ENCODE results near the gene FUT7.

The FUT7 gene

DNA sequence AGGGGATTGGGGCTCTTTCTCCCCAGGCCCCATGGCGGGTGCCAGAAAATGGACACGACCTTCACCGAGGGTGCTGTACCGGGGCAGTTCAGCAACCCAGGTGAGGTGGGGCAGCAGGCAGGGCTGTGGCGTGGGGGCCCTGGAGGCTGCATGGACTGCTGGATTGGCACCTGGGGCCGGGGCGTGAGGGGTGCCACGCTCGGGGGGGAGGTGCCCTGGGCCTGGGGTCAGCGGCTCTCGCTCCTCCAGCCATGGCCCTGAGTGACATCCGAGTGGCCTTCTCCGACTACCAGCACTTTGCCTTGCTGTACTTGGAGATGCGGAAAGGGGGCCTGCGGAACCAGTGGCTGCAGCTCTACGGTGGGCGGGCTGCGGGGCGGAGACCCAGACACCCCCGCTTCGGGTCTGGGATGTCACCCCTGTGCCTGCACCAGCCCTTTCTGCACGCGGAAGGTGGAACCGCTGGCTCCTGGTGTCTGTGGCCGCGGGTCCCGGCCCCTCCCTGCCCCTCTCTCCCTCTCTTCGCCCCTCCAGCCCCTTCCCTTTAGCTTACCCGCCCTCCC is 47.3 kb downstream of the FUT7 start:
- Histone ChIP-seq H3K9me3 (no peaks in the 10 kb centered on the region), H3K4me1 (no peaks in the 10 kb centered on the region), H3K36me3 (replicated peaks) (no peaks in the 10 kb centered on the region), H3K4me3 (no peak overlapping the region), H3K27me3 (ENCODE audit: low read depth) (no peaks in the 10 kb centered on the region)
- no peak for DNase-seq (ENCODE audit: low spot score in 2 of 2)
- in situ Hi-C loops (cut with MboI; ENCODE audit: low sequenced_read_pairs) = no loop called here

- H3K9me3 ChIP-seq = no peaks in the 10 kb centered on the region
- DNase-seq (ENCODE audit: low spot score in 2 of 2) = no peak
- no peaks in the 10 kb centered on the region for H3K4me1 ChIP-seq
- no peaks in the 10 kb centered on the region for H3K36me3 ChIP-seq (replicated peaks)
- in situ Hi-C loops (cut with MboI; ENCODE audit: low sequenced_read_pairs) = no loop called here
- no peaks in the 10 kb centered on the region for H3K27me3 ChIP-seq (ENCODE audit: low read depth)
- H3K4me3 ChIP-seq = no peak overlapping the region
Measured at GRCh38 chr9:136983656-136984314, 48.1 kb downstream of the FUT7 start.

DNA sequence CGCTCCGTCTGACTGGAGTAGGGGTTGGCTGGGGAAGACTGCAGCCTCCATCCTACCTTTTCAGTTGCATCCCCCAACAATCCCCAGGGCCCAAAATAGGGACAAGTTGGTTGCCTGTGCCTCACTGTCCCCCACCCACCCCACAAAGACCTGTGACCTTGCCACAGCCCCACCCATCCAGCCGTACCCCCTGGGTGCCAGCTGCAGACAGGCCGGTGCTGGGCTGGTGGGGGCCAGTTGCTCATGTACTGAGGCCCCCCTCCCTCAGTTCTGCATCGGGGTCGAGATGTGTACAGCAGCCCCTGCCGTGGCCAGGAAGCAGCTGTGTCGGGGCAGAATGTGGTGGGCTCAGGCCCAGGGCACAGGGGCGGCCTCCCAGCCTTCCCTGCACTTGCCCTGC is 48.7 kb downstream of the FUT7 start:
- H3K4me3 ChIP-seq = no peak overlapping the region
- no peaks in the 10 kb centered on the region for H3K27me3 ChIP-seq (ENCODE audit: low read depth)
- no peak for DNase-seq (ENCODE audit: low spot score in 2 of 2)
- in situ Hi-C loops (cut with MboI; ENCODE audit: low sequenced_read_pairs) = no loop called here
- no peaks in the 10 kb centered on the region for H3K9me3 ChIP-seq
- no peaks in the 10 kb centered on the region for H3K36me3 ChIP-seq (replicated peaks)
- no peaks in the 10 kb centered on the region for H3K4me1 ChIP-seq

- no peak within 1 kb of the TSS for H3K4me3 ChIP-seq
- H3K4me1 ChIP-seq = no peaks in the 10 kb centered on the region
- no peaks in the 10 kb centered on the region; the same call in 1 of the 2 replicates for H3K27me3 ChIP-seq (ENCODE audit: low read depth)
- H3K9me3 ChIP-seq = no peaks in the 10 kb centered on the region
- H3K36me3 ChIP-seq (replicated peaks) = no peaks in the 10 kb centered on the region
- DNase-seq (ENCODE audit: low spot score in 2 of 2) = no peak
- in situ Hi-C loops (cut with MboI; ENCODE audit: low sequenced_read_pairs) = no loop called here
Measured at GRCh38 chr9:136982232-136983051, 49.4 kb downstream of the FUT7 start, which contains the start of gene LCNL1. Gene LCNL1 (plus strand): TSS chr9:136982993. CDS start chr9:136983587, 594 bp downstream.

DNA sequence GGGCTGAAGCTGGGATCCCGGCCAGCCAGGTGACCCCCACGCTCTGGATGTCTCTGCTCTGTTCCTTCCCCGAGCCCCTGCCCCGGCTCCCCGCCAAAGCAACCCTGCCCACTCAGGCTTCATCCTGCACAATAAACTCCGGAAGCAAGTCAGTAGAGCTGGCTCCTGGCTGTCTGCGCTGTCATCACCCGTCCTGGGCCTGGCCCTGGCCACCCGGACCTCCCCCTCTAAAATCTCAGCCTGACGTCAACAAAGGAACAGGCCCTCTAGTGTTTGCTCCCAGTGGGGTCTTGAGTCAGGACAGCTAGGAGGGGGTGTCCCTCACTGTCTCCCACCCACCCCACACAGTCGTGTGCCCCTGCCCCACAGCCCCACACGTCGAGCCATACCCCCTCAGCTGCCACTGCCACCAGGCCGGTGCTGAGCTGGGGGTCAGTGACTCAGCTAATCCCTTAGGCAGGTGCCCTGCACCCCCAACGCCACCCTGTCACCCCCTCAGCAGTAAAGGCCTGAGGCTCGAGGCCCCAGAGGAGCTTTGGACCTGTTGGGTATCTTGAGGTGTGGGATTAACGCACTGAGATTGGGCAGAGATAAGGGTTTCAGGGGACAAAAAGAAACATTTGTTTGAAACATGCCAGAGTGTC is 50.2 kb downstream of the FUT7 start:
- Histone ChIP-seq H3K4me1 (no peaks in the 10 kb centered on the region), H3K4me3 (no peak overlapping the region), H3K36me3 (replicated peaks) (no peaks in the 10 kb centered on the region), H3K9me3 (no peaks in the 10 kb centered on the region), H3K27me3 (ENCODE audit: low read depth) (no peaks in the 10 kb centered on the region; the same call in 1 of the 2 replicates)
- in situ Hi-C loops (cut with MboI; ENCODE audit: low sequenced_read_pairs) = no loop called here
- no peak for DNase-seq (ENCODE audit: low spot score in 2 of 2)

- no peak for DNase-seq (ENCODE audit: low spot score in 2 of 2)
- no peaks in the 10 kb centered on the region for H3K9me3 ChIP-seq
- in situ Hi-C loops (cut with MboI; ENCODE audit: low sequenced_read_pairs) = no loop called here
- no peaks in the 10 kb centered on the region for H3K36me3 ChIP-seq (replicated peaks)
- H3K4me1 ChIP-seq = no peaks in the 10 kb centered on the region
- H3K27me3 ChIP-seq (ENCODE audit: low read depth) = no peaks in the 10 kb centered on the region; the same call in 1 of the 2 replicates
- no peak overlapping the region for H3K4me3 ChIP-seq
Measured at GRCh38 chr9:136980669-136981478, 51.0 kb downstream of the FUT7 start.
